ENCODE measurements around the gene COL7A1. TPM values are rescaled to one million over a fixed set of nuclear protein-coding genes. Genes with fewer than 3 reads are reported as not detected.

Gene COL7A1
- total and polyA plus RNA-seq, 2 of the 8 experiments (the other 6 are each of a cell fraction or from before 2014, with no cell fraction given): 10.7 to 13.9 TPM

GRCh38 chr3:48555949-48556795, 39.0 kb downstream of the COL7A1 start:
- no peaks in the 10 kb centered on the region for H3K27me3 ChIP-seq (replicated peaks in 1 of 4; ENCODE audit: control insufficient read depth in 3 of 4, extremely low read depth in 1 of 4, insufficient read depth in 3 of 4, low read length in 3 of 4)
- no peak overlapping the region for H2AK5ac ChIP-seq (ENCODE audit: low read depth, low read length)
- TF ChIP-seq JUND (IDR thresholded peaks at IDR 0.05; ENCODE audit: low read length) (no peak), KDM1A (IDR thresholded peaks at IDR 0.05; ENCODE audit: borderline replicate concordance, low read length) (peak; percentile 92), ATF2 (IDR thresholded peaks at IDR 0.05; ENCODE audit: low read length) (no peak), SAP30 (IDR thresholded peaks at IDR 0.05; ENCODE audit: insufficient read depth, insufficient replicate concordance, low read length) (peak; percentile 72), POLR2A (IDR thresholded peaks at IDR 0.05; ENCODE audit: control extremely low read depth in 1 of 2, low read depth in 2 of 2, low read length in 2 of 2) (peak in 1 of 2 experiments; percentile 45; a peak in 1 of 3 replicates)

More at GRCh38 chr3:48555949-48556795, 39.0 kb downstream of the COL7A1 start:
- Histone ChIP-seq H4K8ac (ENCODE audit: extremely low read depth, insufficient read depth, low read length) (no peak overlapping the region; the same call in 1 of the 2 replicates), H4K20me1 (replicated peaks in 1 of 2; ENCODE audit: control insufficient read depth in 1 of 2, insufficient read depth in 2 of 2, low read length in 2 of 2) (peaks cover 0 to 3% of the 10 kb centered on the region in 2 experiments), H4K5ac (ENCODE audit: insufficient read length, low read depth, low read length) (peak overlapping the region; percentile 80), H4K91ac (replicated peaks; ENCODE audit: insufficient read length, low read length) (peak overlapping the region; percentile 25), H2BK20ac (ENCODE audit: low read length) (no peak overlapping the region), H3K79me2 (ENCODE audit: control insufficient read depth in 1 of 2, insufficient read depth in 2 of 2, low read length in 2 of 2) (peaks cover 0 to 27% of the 10 kb centered on the region in 2 experiments; a peak in 1 of 4 replicates), H3K56ac (replicated peaks; ENCODE audit: insufficient read length, low read depth, low read length) (no peak overlapping the region), H3K4me2 (ENCODE audit: insufficient read depth in 1 of 2, low read depth in 2 of 2, low read length in 2 of 2) (peak overlapping the region; percentile 78 to 84), H3K79me1 (ENCODE audit: low read depth, low read length) (peaks cover 11% of the 10 kb centered on the region), H3K27ac (ENCODE audit: low read depth, low read length) (no peak overlapping the region), H3K23ac (ENCODE audit: insufficient read length) (no peak overlapping the region), H3K9ac (replicated peaks in 1 of 4; ENCODE audit: extremely low read depth in 1 of 4, low read depth in 3 of 4, low read length in 3 of 4) (peak overlapping the region; percentile 10 to 84 (median 44); a peak in 5 of 7 replicates), H3K36me3 (ENCODE audit: control insufficient read depth in 2 of 4, insufficient read depth in 4 of 4, low read length in 3 of 4) (no peaks in the 10 kb centered on the region), H2BK5ac (ENCODE audit: low read depth, low read length) (peak overlapping the region; percentile 75; the same call in 1 of the 2 replicates), H2AFZ (ENCODE audit: low read length) (no peak overlapping the region), H3K4me1 (replicated peaks in 1 of 4; ENCODE audit: control insufficient read depth in 3 of 4, insufficient read depth in 4 of 4, low read length in 3 of 4) (peaks cover 4 to 30% (median 17%) of the 10 kb centered on the region in 4 experiments), H3K4me3 (ENCODE audit: extremely low read depth in 1 of 4, insufficient read depth in 2 of 4, low read depth in 3 of 4, low read length in 4 of 4) (peak overlapping the region; percentile 67 to 90 (median 73)), H3K4ac (replicated peaks; ENCODE audit: insufficient read length, low read depth, low read length) (no peak overlapping the region), H2BK12ac (ENCODE audit: low read depth, low read length) (no peak overlapping the region), H3K18ac (ENCODE audit: extremely low read depth, low read length) (peak overlapping the region; percentile 75), H2BK120ac (replicated peaks; ENCODE audit: low read depth, low read length) (no peak overlapping the region), H3K23me2 (ENCODE audit: low read depth, low read length) (peaks cover 2% of the 10 kb centered on the region; the same call in 1 of the 2 replicates), H3K9me3 (ENCODE audit: insufficient read depth in 2 of 2, low read depth in 1 of 2, low read length in 1 of 2) (no peaks in the 10 kb centered on the region), H3K14ac (ENCODE audit: insufficient read length) (no peak overlapping the region), H2BK15ac (ENCODE audit: low read length) (no peak overlapping the region)
- ChIA-PET CTCF (ENCODE audit: partially characterized antibody) (interaction anchor here (0.5 to 6.7 kb wide), 12 partner anchors 11 to 934 kb away, joined by 3 to 52 read pairs (median 4); partner anchors contain the start of genes CCDC51, SLC26A6 and TMA7), POLR2A (ENCODE audit: partially characterized antibody) (interaction anchor here (0.8 to 6.0 kb wide), 17 partner anchors 11 to 326 kb away, joined by 3 to 34 read pairs (median 3); partner anchors contain the start of genes ATRIP, CCDC51, CELSR3 and COL7A1)
- FAIRE-seq (no peak), DNase-seq (ENCODE audit: low read depth in 1 of 2, low spot score in 2 of 2) (no peak)
- 24% methylated on average over 15 of the region's 29 CpGs; no CpG with 5 or more reads in 1 of the 2 experiments for WGBS, 2 experiments (ENCODE audit: extremely low coverage in 1 of 2, insufficient coverage in 1 of 2, insufficient read length in 1 of 2, insufficient replicate concordance in 2 of 2, low coverage in 1 of 2, low lambda C conversion rate in 2 of 2, missing lambda C conversion rate in 1 of 2)

Measured in H1 (cell line).